ENCODE measurements around the gene CCR6.
"Not testable (repeated sequence)": the region's sequence is repeated elsewhere in the genome, so short reads cannot be mapped to it uniquely, and the experiment has no call there.

GRCh38 chr6:167180086-167180485 lies 57.2 kb downstream of the CCR6 start:
- not testable (repeated sequence) for TF ChIP-seq POLR2A, CTCF (IDR thresholded peaks at IDR 0.05)
